ENCODE results near the gene UBXN4. TPM values are rescaled to one million over a fixed set of nuclear protein-coding genes. Genes with fewer than 3 reads are reported as not detected.

Gene UBXN4
- total and polyA plus RNA-seq, 2 of the 4 experiments (the other 2 are of a cell fraction), result 48.1 to 49.1 TPM

GRCh38 chr2:135783439-135783838, 41.8 kb downstream of the UBXN4 start:
- H4K20me1 ChIP-seq (ENCODE audit: insufficient read depth, low read length), result peaks cover 3% of the 10 kb centered on the region; the same call in 1 of the 2 replicates
- no peak overlapping the region for H2AK5ac ChIP-seq (ENCODE audit: low read depth, low read length)
- intact Hi-C loops (cut with micrococcal nuclease) (loop anchor here (5.0 kb wide), 1 partner anchor 36 kb away; no protein-coding TSS in a partner anchor), dilution Hi-C loops (cut with HindIII; ENCODE audit: low sequenced_read_pairs, unreplicated experiment) (no loop called here), in situ Hi-C loops (cut with MboI; ENCODE audit: low sequenced_read_pairs) (no loop called here)
- H3K27ac ChIP-seq (ENCODE audit: insufficient read depth, low read length), result no peak overlapping the region
- H3K4me3 ChIP-seq (ENCODE audit: insufficient read depth, low read depth, low read length), result no peak overlapping the region
- H2BK15ac ChIP-seq (ENCODE audit: low read depth, low read length), result no peak overlapping the region
- H2BK120ac ChIP-seq (ENCODE audit: low read depth, low read length), result no peak overlapping the region
- no peak overlapping the region for H2AK9ac ChIP-seq (replicated peaks; ENCODE audit: low read depth, low read length, poor library complexity)
- ATAC-seq (ENCODE audit: low read depth) (no peak), DNase-seq (no peak)
- H3K9me1 ChIP-seq (ENCODE audit: insufficient read depth, low read length), result peaks cover 5% of the 10 kb centered on the region; the same call in 1 of the 2 replicates
- WGBS, 2 experiments (ENCODE audit: extremely low coverage in 2 of 2, insufficient read length in 1 of 2), result no CpG with 5 or more reads among the region's 3 CpGs
- peaks cover 3 to 18% of the 10 kb centered on the region in 2 experiments; a peak in 2 of 4 replicates for H3K79me1 ChIP-seq (ENCODE audit: low read depth in 1 of 2, low read length in 2 of 2)
- H3K14ac ChIP-seq (replicated peaks; ENCODE audit: low read depth, low read length), result no peak overlapping the region
- H4K5ac ChIP-seq (ENCODE audit: low read depth, low read length), result no peak overlapping the region
- TF ChIP-seq SMC3 (IDR thresholded peaks at IDR 0.05; ENCODE audit: low read depth, low read length) (no peak), FOS (IDR thresholded peaks at IDR 0.05; ENCODE audit: low read depth, low read length) (no peak), MAZ (IDR thresholded peaks at IDR 0.05; ENCODE audit: borderline replicate concordance, low read depth, low read length) (no peak), MAFK (IDR thresholded peaks at IDR 0.05; ENCODE audit: low read depth, low read length) (no peak), CEBPB (IDR thresholded peaks at IDR 0.05; ENCODE audit: low read depth, low read length) (no peak), NFE2L2 (IDR thresholded peaks at IDR 0.05; ENCODE audit: low read depth, low read length) (no peak), POLR2A (IDR thresholded peaks at IDR 0.05; ENCODE audit: low read depth, low read length) (no peak), CHD1 (IDR thresholded peaks at IDR 0.05; ENCODE audit: low read depth, low read length) (no peak), BHLHE40 (IDR thresholded peaks at IDR 0.05; ENCODE audit: low read depth, low read length) (no peak), RAD21 (IDR thresholded peaks at IDR 0.05; ENCODE audit: low read length) (no peak)
- TF ChIP-seq, protein P1, sequence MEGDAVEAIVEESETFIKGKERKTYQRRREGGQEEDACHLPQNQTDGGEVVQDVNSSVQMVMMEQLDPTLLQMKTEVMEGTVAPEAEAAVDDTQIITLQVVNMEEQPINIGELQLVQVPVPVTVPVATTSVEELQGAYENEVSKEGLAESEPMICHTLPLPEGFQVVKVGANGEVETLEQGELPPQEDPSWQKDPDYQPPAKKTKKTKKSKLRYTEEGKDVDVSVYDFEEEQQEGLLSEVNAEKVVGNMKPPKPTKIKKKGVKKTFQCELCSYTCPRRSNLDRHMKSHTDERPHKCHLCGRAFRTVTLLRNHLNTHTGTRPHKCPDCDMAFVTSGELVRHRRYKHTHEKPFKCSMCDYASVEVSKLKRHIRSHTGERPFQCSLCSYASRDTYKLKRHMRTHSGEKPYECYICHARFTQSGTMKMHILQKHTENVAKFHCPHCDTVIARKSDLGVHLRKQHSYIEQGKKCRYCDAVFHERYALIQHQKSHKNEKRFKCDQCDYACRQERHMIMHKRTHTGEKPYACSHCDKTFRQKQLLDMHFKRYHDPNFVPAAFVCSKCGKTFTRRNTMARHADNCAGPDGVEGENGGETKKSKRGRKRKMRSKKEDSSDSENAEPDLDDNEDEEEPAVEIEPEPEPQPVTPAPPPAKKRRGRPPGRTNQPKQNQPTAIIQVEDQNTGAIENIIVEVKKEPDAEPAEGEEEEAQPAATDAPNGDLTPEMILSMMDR (conservative IDR thresholded peaks at IDR 0.05; ENCODE audit: low read depth, low read length), result no peak
- TF ChIP-seq, protein P2, sequence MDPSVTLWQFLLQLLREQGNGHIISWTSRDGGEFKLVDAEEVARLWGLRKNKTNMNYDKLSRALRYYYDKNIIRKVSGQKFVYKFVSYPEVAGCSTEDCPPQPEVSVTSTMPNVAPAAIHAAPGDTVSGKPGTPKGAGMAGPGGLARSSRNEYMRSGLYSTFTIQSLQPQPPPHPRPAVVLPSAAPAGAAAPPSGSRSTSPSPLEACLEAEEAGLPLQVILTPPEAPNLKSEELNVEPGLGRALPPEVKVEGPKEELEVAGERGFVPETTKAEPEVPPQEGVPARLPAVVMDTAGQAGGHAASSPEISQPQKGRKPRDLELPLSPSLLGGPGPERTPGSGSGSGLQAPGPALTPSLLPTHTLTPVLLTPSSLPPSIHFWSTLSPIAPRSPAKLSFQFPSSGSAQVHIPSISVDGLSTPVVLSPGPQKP (IDR thresholded peaks at IDR 0.05; ENCODE audit: borderline replicate concordance, low read depth, low read length), result no peak
- TF ChIP-seq, protein P3, sequence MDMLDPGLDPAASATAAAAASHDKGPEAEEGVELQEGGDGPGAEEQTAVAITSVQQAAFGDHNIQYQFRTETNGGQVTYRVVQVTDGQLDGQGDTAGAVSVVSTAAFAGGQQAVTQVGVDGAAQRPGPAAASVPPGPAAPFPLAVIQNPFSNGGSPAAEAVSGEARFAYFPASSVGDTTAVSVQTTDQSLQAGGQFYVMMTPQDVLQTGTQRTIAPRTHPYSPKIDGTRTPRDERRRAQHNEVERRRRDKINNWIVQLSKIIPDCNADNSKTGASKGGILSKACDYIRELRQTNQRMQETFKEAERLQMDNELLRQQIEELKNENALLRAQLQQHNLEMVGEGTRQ (IDR thresholded peaks at IDR 0.05; ENCODE audit: low read depth, low read length), result no peak
- H3K4me1 ChIP-seq (ENCODE audit: control insufficient read depth, insufficient read depth, low read length), result peaks cover 7% of the 10 kb centered on the region
- H3K4me2 ChIP-seq (ENCODE audit: low read depth, low read length), result no peak overlapping the region
- no peak overlapping the region for H3K18ac ChIP-seq (ENCODE audit: low read depth, low read length)
- H3K56ac ChIP-seq (ENCODE audit: extremely low read depth, insufficient read depth, low read length), result no peak overlapping the region
- ChIA-PET CTCF (no interaction called here), POLR2A (ENCODE audit: unreplicated experiment) (no interaction called here)
- H2BK5ac ChIP-seq (ENCODE audit: low read depth, low read length, poor library complexity, severe bottlenecking), result peak overlapping the region; percentile 43
- peaks cover 35% of the 10 kb centered on the region for H3K36me3 ChIP-seq (ENCODE audit: control insufficient read depth, insufficient read depth, low read length)
- no peak overlapping the region for H4K8ac ChIP-seq (ENCODE audit: low read depth in 2 of 2, low read length in 2 of 2)
- no TSS peak for BruUV-seq (replicated peaks)
- H3K23ac ChIP-seq (ENCODE audit: low read depth, low read length), result no peak overlapping the region
- H3K27me3 ChIP-seq (ENCODE audit: control insufficient read depth, insufficient read depth, low read length), result no peaks in the 10 kb centered on the region
- no peak overlapping the region for H4K91ac ChIP-seq (ENCODE audit: insufficient read depth, low read depth, low read length)
- peaks cover 2% of the 10 kb centered on the region; the same call in 1 of the 2 replicates for H3K9me3 ChIP-seq (ENCODE audit: control insufficient read depth, insufficient read depth, low read length)
- no peak overlapping the region for H2AFZ ChIP-seq (replicated peaks; ENCODE audit: low read length, poor library complexity)
- no peak overlapping the region for H2BK20ac ChIP-seq (ENCODE audit: low read depth, low read length)
- no peak overlapping the region for H3K4ac ChIP-seq (ENCODE audit: low read depth, low read length)
- no peak overlapping the region for H3K9ac ChIP-seq (ENCODE audit: low read depth, low read length)

Data from IMR-90 (cell line).